Natural killer cell (primary cell): Measurements from ENCODE around the gene PARVB. TPM values are rescaled to one million over a fixed set of nuclear protein-coding genes. Genes with fewer than 3 reads are reported as not detected.

Source experiments
- ATAC-seq, 3 donors: fragments of 150-1000 bp in 2 of 3; fragments of 200-7000 bp in 1 of 3; cut with Tn5 transposase; 1 replicate in 1 of 3; 2 replicates in 2 of 3; pipeline ENCODE4 v1.10.0; 2021; ENCODE audit warnings: mild to moderate bottlenecking in 2 of 3, moderate library complexity in 2 of 3
- DNase-seq, 2 donors: peaks; one replicate each; pipeline versions ENCODE4 v3.0.0 to v3.0.0-alpha.2; 2013 to 2021; ENCODE audit warnings: mixed read lengths in 1 of 2
- H3K27ac ChIP-seq: one replicate; pipeline ENCODE4 v1.5.1; 2013; ENCODE audit warnings: mild to moderate bottlenecking, low read length
- H3K27me3 ChIP-seq: one replicate; pipeline ENCODE4 v1.6.1; 2013; ENCODE audit warnings: low read length; ENCODE audit not compliant: control insufficient read depth, insufficient read depth
- H3K36me3 ChIP-seq: one replicate; pipeline ENCODE4 v1.6.1; 2013; ENCODE audit warnings: low read length; ENCODE audit not compliant: control insufficient read depth, insufficient read depth
- H3K4me1 ChIP-seq: one replicate; pipeline ENCODE4 v1.6.1; 2013; ENCODE audit warnings: low read length; ENCODE audit not compliant: control insufficient read depth, insufficient read depth
- H3K4me3 ChIP-seq: one replicate; pipeline ENCODE4 v1.5.1; 2013; ENCODE audit warnings: low read length
- H3K9me3 ChIP-seq: one replicate; pipeline ENCODE4 v1.6.1; 2013; ENCODE audit warnings: low read length; ENCODE audit not compliant: control insufficient read depth, insufficient read depth
- H3K27ac Mint-ChIP-seq, 2 donors: one replicate each; pipeline ENCODE4 v1.8.0; 2022; ENCODE audit warnings: mild to moderate bottlenecking in 2 of 2, mixed read lengths in 2 of 2, moderate library complexity in 1 of 2
- H3K27me3 Mint-ChIP-seq, 2 donors: one replicate each; pipeline ENCODE4 v1.8.0; 2022; ENCODE audit warnings: low read depth in 2 of 2, mixed read lengths in 2 of 2
- H3K36me3 Mint-ChIP-seq: one replicate; pipeline ENCODE4 v1.8.0; 2022; ENCODE audit warnings: mixed read lengths
- H3K4me1 Mint-ChIP-seq, 2 donors: one replicate each; pipeline ENCODE4 v1.8.0; 2022; ENCODE audit warnings: mixed read lengths in 2 of 2
- H3K4me3 Mint-ChIP-seq: one replicate; pipeline ENCODE4 v1.8.0; 2022; ENCODE audit warnings: mild to moderate bottlenecking, moderate library complexity, mixed read lengths
- H3K9me3 Mint-ChIP-seq, 2 donors: one replicate each; pipeline ENCODE4 v1.8.0; 2022; ENCODE audit warnings: mixed read lengths in 2 of 2
- WGBS: methylation state at CpG from one replicate; pipeline ENCODE4 v1.1.7; 2013; ENCODE audit warnings: missing lambda C conversion rate; ENCODE audit not compliant: insufficient coverage; 5-methylcytosine and 5-hydroxymethylcytosine counted together
- intact Hi-C: fragments of 100-400 bp; cut with micrococcal nuclease; formaldehyde crosslinking; loops from one replicate; pipeline ENCODE4 v1.14.2; 2022
- total RNA-seq, 4 donors: library from RNA; stranded (reverse); fragments of 120-200 nt in 1 of 4; gene quantifications; one replicate each; pipeline versions ENCODE4 v1.2.3 to v1.2.4, GENCODE V29; 2013 to 2022
- TF ChIP-seq, protein P1 (sequence below): fragments of 200-600 bp; IDR thresholded peaks from one replicate; pipeline ENCODE4 v1.8.0; 2022; ENCODE audit warnings: antibody characterized with exemption

The PARVB gene
- total RNA-seq, 3 donors from 2014 or later (not counting 1 experiment from before 2014, with no cell fraction given) = 2.9 to 12.5 (median 8.1) TPM

GRCh38 chr22:44032126-44032730 is 8.1 kb downstream of the PARVB start:
- no peaks in the 10 kb centered on the region for H3K36me3 Mint-ChIP-seq
- intact Hi-C loops = no loop called here
- no peak overlapping the region for H3K27ac Mint-ChIP-seq
- H3K9me3 ChIP-seq = no peaks in the 10 kb centered on the region
- H3K27me3 ChIP-seq = no peaks in the 10 kb centered on the region
- DNase-seq = no peak
- no peak overlapping the region for H3K27ac ChIP-seq
- 94% methylated on average over 14 of the region's 14 CpGs for WGBS
- H3K27me3 Mint-ChIP-seq = no peaks in the 10 kb centered on the region
- H3K4me3 Mint-ChIP-seq = no peak overlapping the region
- H3K4me1 Mint-ChIP-seq = peaks cover under 1 to 6% of the 10 kb centered on the region in 2 donors
- peaks cover 12% of the 10 kb centered on the region for H3K4me1 ChIP-seq
- no peak for ATAC-seq
- TF ChIP-seq, protein P1, sequence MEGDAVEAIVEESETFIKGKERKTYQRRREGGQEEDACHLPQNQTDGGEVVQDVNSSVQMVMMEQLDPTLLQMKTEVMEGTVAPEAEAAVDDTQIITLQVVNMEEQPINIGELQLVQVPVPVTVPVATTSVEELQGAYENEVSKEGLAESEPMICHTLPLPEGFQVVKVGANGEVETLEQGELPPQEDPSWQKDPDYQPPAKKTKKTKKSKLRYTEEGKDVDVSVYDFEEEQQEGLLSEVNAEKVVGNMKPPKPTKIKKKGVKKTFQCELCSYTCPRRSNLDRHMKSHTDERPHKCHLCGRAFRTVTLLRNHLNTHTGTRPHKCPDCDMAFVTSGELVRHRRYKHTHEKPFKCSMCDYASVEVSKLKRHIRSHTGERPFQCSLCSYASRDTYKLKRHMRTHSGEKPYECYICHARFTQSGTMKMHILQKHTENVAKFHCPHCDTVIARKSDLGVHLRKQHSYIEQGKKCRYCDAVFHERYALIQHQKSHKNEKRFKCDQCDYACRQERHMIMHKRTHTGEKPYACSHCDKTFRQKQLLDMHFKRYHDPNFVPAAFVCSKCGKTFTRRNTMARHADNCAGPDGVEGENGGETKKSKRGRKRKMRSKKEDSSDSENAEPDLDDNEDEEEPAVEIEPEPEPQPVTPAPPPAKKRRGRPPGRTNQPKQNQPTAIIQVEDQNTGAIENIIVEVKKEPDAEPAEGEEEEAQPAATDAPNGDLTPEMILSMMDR = no peak
- H3K36me3 ChIP-seq = no peaks in the 10 kb centered on the region
- no peaks in the 10 kb centered on the region for H3K9me3 Mint-ChIP-seq
- no peak overlapping the region for H3K4me3 ChIP-seq

- TF ChIP-seq, protein P1 = no peak
- no peak for DNase-seq
- Mint-ChIP-seq H3K36me3 (no peaks in the 10 kb centered on the region), H3K27me3 (peaks cover 0 to 4% of the 10 kb centered on the region in 2 donors), H3K9me3 (no peaks in the 10 kb centered on the region), H3K4me3 (no peak overlapping the region), H3K27ac (no peak overlapping the region), H3K4me1 (peaks cover 0 to 5% of the 10 kb centered on the region in 2 donors)
- Histone ChIP-seq H3K4me1 (peaks cover 7% of the 10 kb centered on the region), H3K9me3 (no peaks in the 10 kb centered on the region), H3K27ac (no peak overlapping the region), H3K4me3 (no peak overlapping the region), H3K36me3 (no peaks in the 10 kb centered on the region), H3K27me3 (no peaks in the 10 kb centered on the region)
- intact Hi-C loops = no loop called here
- no peak for ATAC-seq
- WGBS = 97% methylated on average over 7 of the region's 7 CpGs
Observed at GRCh38 chr22:44033287-44033686, 9.2 kb downstream of the PARVB start.

GRCh38 chr22:44033694-44034093 is 9.6 kb downstream of the PARVB start:
- Mint-ChIP-seq H3K4me1 (peaks cover 0 to 5% of the 10 kb centered on the region in 2 donors), H3K4me3 (no peak overlapping the region), H3K36me3 (no peaks in the 10 kb centered on the region), H3K9me3 (no peaks in the 10 kb centered on the region), H3K27me3 (peaks cover 0 to 4% of the 10 kb centered on the region in 2 donors), H3K27ac (no peak overlapping the region)
- no peaks in the 10 kb centered on the region for H3K9me3 ChIP-seq
- intact Hi-C loops = no loop called here
- ATAC-seq (no peak), DNase-seq (no peak)
- H3K4me3 ChIP-seq = no peak overlapping the region
- no peaks in the 10 kb centered on the region for H3K27me3 ChIP-seq
- no peak overlapping the region for H3K27ac ChIP-seq
- H3K36me3 ChIP-seq = no peaks in the 10 kb centered on the region
- WGBS = 92% methylated on average over 5 of the region's 8 CpGs
- TF ChIP-seq, protein P1 = no peak
- H3K4me1 ChIP-seq = peaks cover 7% of the 10 kb centered on the region
